Measurements from ENCODE around the gene TFDP3.

The TFDP3 gene

DNA sequence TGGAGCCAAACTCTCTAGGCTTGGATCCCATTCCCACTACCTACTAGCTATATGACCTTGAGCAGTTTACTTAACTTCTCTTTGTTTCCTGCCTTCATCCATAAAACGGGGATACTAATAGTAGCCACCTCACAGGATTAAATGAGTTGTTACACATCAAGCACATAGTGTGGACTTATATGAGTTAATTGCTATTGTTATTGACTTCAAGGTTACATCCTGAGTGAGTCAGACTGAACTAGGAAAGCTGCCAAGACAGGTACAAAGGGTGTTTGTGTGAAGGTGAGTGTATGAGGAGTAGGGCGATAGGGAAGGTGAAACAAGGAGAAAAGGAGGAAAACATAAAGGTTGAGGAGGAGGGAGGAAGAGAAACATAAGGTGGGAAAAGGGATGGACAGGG is 32.2 kb downstream of the TFDP3 start:
- no peak for DNase-seq (ENCODE audit: low spot score)

DNA sequence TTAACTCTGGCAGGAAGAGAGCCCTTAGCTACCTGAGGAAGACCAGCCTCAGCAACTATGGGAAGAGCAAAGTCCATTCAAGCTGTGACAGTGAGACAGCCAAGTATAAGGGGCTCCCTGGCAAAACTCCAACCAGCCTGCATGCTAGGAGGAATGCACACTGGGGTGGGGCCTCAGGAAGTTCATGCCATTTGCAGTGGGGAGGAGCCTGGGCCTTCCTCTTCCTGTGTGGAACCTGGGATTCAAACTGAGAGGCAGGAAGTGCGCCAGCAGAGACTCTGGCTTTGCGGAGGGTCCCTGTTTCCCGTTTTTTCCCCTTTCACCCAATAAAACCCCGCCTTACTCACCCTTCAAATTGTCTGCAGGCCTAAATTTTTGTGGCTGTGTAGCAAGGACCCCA is 33.0 kb downstream of the TFDP3 start:
- DNase-seq (ENCODE audit: low spot score): no peak

GRCh38 chrX:133183806-133184205 is 34.3 kb downstream of the TFDP3 start:
- no peak for DNase-seq (ENCODE audit: low spot score)

DNA sequence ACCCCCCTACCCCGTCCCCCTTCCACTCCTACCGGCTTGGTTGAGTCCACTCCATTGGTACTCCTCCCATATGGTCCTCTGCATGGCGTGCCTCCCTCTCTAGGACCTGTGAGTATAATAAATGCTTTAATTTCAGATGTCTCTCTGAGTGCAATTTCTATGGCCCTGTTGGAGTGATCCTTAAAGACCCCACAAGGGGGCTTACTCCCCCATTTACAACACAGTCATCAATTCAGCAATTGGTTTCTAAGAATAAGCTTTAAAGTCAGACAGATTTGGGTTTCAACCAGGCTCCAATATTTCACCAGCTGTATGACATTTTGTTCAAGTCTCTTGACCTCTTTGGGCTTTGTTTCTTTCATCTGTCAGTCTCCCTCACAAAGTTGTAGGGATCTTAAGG is 38.7 kb downstream of the TFDP3 start:
- no peak for DNase-seq (ENCODE audit: low spot score)

DNA sequence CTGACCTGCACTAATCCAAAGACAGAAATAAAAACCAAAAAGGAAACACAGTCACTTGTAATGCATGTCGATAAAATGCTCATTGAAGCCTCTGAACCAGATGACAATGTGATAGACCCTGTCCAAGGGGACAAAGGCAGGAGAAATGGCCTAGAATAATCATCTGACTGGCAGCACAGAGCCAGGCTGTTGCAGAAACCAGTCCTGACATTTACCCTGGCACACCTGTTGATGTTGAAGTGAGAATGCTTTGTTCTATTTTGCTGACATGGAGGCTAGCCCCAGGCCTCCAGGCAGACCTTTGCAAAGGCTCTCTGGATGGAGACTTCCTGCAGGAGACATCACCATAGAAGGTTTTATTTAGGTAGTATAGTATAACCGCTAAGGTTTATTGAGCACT is 41.0 kb downstream of the TFDP3 start:
- no peak for DNase-seq (ENCODE audit: low spot score)

GRCh38 chrX:133175605-133176004 is 42.5 kb downstream of the TFDP3 start:
- DNase-seq (ENCODE audit: low spot score): no peak

GRCh38 chrX:133175162-133175561 is 43.0 kb downstream of the TFDP3 start:
- DNase-seq (ENCODE audit: low spot score): no peak

- peak; percentile 61 for DNase-seq (ENCODE audit: low spot score)
Measured at GRCh38 chrX:133171962-133172708, 46.0 kb downstream of the TFDP3 start.

Data from RKO (cell line).